GM18511 (cell line): ENCODE data around the gene TM9SF4.

Source experiments
- ATAC-seq: cut with Tn5 transposase; IDR thresholded peaks from one replicate; pipeline ENCODE4 v1.9.1; 2021; ENCODE audit warnings: mild to moderate bottlenecking, moderate library complexity; ENCODE audit not compliant: unreplicated experiment

Gene TM9SF4

DNA sequence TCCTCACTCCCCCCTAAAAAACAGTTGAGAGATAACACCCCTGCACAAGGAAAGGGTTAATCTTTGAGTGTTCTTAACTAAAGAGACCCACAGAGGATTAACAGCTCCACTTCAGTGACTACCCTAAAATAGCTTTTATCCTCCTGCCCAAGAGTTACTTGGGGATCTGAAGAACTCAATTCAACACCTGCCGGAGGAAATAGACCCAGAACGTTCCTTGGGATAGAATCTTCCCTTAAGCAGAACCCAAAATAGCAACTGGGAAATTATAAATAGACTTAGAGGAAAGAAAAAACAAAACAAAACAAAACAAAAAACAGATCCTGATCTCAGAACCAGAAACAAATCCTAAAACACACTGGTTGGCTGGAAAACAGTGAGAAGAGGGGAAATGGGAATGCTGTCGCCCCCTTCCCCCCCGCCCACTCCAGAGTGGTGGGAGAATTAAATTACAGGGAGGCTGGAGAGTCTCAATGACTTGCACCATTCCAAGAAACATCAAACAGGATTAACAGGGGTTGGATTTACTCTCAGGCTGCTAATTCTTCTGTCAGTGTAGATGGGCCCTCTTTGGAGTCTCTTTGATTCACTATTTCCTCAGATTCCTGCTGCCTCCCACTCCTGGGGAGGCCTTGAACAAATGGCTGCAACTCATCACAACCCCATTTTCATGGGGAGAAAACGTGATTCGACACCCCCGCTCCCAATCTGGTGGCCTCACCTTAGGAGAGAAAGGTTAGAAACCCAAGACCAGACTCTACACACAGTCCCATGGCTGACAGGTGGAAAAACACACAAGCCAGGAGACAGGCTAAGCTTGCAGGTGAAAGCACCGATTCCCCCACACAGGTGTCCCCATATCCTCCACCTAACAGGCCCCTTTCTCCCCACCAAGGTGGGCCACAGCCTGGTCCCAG, 96.6 kb downstream of the TM9SF4 start:
- no peak for ATAC-seq

DNA sequence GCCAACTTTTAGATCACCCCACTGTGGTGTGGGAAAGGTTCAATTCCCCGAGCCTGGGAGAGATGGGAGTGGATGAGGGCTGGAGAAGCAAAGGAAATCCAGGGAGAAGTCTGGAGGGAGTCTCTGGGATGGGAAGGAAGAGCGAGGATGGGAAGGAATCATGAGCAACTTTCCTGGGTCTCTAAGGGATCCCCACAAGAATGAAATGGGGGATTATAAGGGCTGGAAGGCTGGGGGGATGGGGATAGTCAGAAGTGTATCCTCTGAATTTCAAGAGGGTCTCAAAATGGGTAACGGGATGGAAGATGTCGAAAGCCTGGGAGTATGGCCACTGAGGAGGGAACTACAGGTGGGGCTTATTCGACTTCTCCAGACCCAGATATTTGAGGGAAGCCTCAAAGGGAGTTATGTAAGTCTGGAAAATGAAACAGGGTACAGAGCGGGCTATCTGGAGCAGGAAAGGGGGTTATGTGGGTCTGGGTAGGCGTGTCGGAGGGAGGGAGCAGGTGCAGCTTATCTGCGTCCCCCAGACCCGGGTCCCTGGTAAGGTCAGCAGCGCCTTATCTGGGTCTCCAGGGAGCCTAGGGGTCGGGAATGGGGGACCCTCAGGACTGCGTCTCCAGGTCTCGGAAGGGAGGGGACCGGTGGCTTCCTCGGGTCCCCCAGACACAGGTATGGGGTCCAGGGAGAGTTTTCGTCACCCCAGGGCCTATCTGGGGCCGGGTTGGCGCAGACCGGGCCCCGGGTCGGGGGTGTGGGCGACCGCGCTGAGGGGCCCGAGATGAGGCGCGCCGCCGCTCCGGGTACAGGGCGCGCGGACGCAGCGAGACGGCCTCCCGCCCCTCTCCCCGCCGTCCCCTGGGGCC, 97.5 kb downstream of the TM9SF4 start:
- ATAC-seq = peak; percentile 32

DNA sequence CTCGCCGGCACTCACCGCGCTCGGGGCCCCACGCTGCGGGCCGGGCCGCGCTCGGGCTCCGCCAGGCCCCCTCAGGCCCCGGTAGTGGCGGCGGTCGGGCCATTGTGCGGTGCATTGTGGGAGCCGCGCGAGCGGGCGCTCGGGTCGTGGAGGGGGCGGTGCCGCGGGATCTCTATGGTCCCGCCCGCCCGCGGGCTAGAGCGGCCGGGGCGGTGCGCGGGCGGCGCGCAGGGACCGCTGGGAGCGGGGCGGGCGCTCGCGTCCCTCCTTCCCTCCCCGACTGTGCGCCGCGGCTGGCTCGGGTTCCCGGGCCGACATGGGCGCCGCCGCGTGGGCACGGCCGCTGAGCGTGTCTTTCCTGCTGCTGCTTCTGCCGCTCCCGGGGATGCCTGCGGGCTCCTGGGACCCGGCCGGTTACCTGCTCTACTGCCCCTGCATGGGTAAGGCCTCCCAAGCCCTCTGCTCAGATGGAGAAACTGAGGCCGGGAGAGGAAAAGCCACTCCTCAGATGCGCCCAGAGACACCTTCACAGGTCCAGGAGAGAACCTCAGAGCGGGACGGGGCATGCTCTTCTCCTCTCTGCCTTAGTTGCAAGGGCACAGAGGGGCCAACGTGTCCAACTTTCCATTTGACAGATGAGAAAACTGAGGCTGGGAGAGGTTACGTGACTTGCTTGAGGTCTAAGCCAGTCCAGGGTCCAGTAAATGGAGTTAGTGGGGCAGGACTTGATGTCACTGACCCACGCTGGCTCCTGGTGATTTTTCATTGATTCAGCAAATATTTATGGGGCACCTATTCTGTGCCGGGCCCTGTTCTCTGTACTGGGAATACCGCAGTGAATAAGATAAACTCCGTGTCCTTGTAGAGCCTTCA, 98.3 kb downstream of the TM9SF4 start, which contains the start of the genes PLAGL2 and POFUT1:
Gene PLAGL2, minus strand, starts transcription at position 118 of the 873 bp plus-strand sequence. CDS start 5,565 bp downstream, outside the sequence.
Gene POFUT1, plus strand, starts transcription at position 255 of the 873 bp plus-strand sequence. Its CDS starts 62 bp downstream, at position 317.
- peak; percentile 88 for ATAC-seq

DNA sequence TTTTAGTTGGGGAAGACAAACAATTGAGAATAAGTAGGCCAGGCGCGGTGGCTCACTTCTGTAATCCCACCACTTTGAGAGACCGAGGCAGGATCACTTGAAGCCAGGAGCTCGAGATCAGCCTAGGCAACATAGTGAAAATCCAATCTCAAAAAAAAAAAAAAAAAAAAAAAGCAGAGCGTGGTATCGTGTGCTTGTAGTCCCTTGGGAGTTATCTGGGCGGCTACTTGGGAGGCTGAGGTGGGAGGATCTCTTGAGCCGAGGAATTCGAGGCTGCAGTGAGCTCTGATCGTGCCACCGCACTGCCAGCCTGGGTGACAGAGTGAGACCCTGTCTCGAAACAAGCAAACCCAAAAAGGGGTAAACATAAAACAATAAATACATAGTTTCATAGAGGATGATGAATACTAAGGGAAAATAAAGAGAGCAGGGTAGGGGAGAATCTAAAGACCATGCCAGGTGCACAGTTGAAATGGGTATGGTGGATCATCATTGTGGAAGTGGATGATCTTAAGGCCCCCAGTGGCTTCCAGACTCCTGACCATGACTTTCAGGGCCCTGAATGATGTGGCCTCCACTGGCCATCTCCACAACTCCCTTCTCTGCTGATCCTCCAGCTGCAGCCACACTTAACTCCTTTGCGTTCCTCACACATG, 99.1 kb downstream of the TM9SF4 start:
- ATAC-seq = no peak

DNA sequence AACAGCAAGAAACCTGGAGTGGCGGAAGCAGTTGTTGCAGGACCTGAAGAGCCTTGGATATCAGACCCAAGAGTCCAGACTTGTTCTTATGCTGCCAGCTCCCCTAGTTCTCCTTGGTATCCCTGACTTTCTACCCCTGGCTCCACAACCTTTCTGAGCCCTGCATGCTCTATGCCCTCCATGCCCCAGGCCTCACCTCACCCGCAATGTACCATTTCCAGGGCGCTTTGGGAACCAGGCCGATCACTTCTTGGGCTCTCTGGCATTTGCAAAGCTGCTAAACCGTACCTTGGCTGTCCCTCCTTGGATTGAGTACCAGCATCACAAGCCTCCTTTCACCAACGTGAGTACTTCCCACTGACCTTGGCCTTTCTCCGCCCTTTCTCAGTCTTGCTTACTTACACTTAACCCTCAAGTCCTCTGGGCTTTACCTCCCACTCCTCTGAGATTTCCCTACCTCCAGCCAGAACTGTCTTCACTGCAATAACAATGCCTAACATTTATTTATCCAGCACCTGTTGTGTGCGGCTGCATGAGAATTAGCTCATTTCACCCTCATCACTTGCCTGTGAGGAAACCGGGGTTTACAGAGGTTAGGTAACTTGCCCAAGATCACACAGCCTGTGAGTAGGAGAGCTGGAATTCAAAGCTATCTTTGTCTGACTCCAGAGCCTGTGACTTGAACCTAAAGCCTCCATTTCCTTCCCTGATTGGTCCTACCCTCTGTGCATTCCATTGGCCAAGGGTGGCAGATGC, 100.5 kb downstream of the TM9SF4 start:
- ATAC-seq = no peak

DNA sequence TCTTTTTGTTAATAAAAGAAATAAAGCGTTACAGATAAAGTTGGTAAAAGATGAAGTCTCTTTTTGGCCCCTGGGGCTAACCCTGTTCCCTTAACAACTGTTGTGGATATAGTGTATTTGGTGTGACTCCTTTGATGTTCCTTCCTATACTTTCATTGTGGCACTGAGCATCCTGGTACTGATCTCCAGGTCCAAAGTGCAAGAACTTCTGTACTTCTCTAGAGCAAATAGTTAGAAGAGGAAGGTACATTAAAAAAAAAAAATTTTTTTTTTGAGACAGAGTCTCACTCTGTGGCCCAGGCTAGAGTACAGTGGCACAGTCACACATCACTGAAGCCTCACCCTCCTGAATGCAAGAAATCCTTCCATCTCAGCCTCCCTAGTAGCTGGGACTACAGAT, 104.4 kb downstream of the TM9SF4 start:
- no peak for ATAC-seq

DNA sequence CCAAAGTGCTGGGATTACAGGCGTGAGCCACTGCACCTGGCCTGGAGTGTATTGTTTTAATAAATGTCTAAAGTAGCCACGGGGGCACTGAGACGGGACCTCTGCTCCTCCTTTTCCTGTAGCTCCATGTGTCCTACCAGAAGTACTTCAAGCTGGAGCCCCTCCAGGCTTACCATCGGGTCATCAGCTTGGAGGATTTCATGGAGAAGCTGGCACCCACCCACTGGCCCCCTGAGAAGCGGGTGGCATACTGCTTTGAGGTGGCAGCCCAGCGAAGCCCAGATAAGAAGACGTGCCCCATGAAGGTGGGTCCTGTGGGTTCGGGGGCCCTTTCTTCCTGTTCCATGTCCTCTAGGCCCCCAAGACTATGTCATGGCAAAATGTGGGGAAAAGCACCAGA, 105.6 kb downstream of the TM9SF4 start:
- ATAC-seq = no peak

DNA sequence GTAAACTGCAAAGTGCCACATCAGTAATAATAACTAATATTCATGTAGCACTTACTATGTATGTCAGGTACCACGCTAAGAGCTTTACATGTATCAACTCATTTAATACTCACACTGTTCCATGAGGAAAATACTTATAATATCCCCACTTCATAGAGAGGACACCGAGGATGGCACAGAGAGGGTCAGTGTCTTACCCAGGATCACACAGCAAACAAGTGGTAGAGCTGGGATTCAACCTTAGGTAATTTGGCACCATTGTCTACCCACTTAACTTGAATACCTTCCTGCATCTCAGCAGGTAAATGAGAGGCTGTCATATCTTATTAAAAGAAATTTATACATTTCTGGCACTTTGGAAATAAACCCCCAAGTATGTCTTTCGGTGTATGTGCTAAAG, 106.2 kb downstream of the TM9SF4 start:
- no peak for ATAC-seq

DNA sequence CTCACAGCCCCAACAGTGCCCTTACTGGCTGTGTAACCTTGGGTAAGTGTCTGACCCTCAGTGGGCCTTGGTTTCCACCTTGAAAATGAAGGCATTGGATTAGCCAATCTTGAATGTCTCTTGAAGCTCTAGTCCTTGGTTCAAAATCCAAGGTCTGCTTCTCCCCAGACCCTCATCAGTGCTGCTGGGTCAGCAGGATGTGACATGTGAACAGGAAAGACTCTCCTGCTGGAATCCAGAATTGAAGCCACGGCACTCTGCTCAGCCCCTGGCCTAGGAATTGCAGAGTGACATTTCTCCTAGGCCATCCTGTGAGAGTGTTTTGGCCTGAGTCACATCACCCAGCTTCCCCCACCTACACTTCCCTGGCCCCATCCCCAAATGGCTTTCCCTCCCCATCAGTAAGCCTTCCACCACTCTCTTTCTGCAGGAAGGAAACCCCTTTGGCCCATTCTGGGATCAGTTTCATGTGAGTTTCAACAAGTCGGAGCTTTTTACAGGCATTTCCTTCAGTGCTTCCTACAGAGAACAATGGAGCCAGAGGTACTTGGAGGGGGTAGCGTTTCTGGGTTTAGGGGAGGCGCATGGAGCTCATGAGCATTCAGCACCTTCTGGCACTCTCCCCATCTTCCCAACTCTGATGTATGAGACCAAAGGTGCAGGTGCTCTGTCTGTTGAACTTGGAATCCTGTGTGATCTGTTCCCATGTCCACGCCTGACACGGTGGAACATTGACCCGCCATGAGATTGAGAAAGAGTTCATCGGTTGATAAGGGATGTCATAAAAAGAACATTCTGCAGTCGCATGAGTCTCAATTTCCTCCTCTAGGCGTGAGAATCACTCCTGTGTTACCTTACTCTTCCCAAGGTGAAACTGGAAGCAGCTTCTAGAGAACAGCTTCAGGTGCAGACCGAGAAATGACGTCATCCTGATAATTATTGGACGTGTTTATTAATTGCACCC, 106.9 kb downstream of the TM9SF4 start:
- no peak for ATAC-seq
